ENCODE data around the gene HOXA3.

The HOXA3 gene

GRCh38 chr7:27113991-27114769, 38.2 kb downstream of the HOXA3 start:
- DNase-seq (ENCODE audit: low spot score) = peak; percentile 59

- DNase-seq (ENCODE audit: low spot score) = peak; percentile 38
Observed at GRCh38 chr7:27112955-27113949, 39.1 kb downstream of the HOXA3 start.

GRCh38 chr7:27112361-27112760, 40.0 kb downstream of the HOXA3 start:
- DNase-seq (ENCODE audit: low spot score) = no peak

- no peak for DNase-seq (ENCODE audit: low spot score)
Observed at GRCh38 chr7:27111751-27112277, 40.6 kb downstream of the HOXA3 start.

- DNase-seq (ENCODE audit: low spot score) = no peak
Observed at GRCh38 chr7:27111042-27111750, 41.2 kb downstream of the HOXA3 start.

- DNase-seq (ENCODE audit: low spot score) = peak; percentile 40
Observed at GRCh38 chr7:27110186-27111031, 42.0 kb downstream of the HOXA3 start.

GRCh38 chr7:27109466-27110185, 42.8 kb downstream of the HOXA3 start:
- no peak for DNase-seq (ENCODE audit: low spot score)

GRCh38 chr7:27108390-27109127, 43.8 kb downstream of the HOXA3 start:
- DNase-seq (ENCODE audit: low spot score) = no peak

GRCh38 chr7:27107391-27108381, 44.7 kb downstream of the HOXA3 start:
- DNase-seq (ENCODE audit: low spot score) = no peak

GRCh38 chr7:27106901-27107240, 45.5 kb downstream of the HOXA3 start:
- DNase-seq (ENCODE audit: low spot score) = no peak

- DNase-seq (ENCODE audit: low spot score) = no peak
Observed at GRCh38 chr7:27106181-27106900, 46.0 kb downstream of the HOXA3 start.

- DNase-seq (ENCODE audit: low spot score) = no peak
Observed at GRCh38 chr7:27105301-27106031, 46.9 kb downstream of the HOXA3 start.

GRCh38 chr7:27104341-27105058, 47.9 kb downstream of the HOXA3 start:
- no peak for DNase-seq (ENCODE audit: low spot score)

- DNase-seq (ENCODE audit: low spot score) = no peak
Observed at GRCh38 chr7:27103489-27104226, 48.7 kb downstream of the HOXA3 start.

- DNase-seq (ENCODE audit: low spot score) = no peak
Observed at GRCh38 chr7:27102581-27103442, 49.6 kb downstream of the HOXA3 start, which contains the start of gene HOXA2. HOXA2 (minus strand) TSS chr7:27102683; CDS start chr7:27102500, 183 bp downstream.
